GM12801 (cell line): ENCODE measurements around the gene CCNL2.

Experiments used
- CTCF ChIP-seq: IDR thresholded peaks from one replicate; pipeline ENCODE4 v1.5.1; 2011; ENCODE audit warnings: control low read depth; ENCODE audit not compliant: insufficient read length; ENCODE audit errors: extremely low read depth

The CCNL2 gene

DNA sequence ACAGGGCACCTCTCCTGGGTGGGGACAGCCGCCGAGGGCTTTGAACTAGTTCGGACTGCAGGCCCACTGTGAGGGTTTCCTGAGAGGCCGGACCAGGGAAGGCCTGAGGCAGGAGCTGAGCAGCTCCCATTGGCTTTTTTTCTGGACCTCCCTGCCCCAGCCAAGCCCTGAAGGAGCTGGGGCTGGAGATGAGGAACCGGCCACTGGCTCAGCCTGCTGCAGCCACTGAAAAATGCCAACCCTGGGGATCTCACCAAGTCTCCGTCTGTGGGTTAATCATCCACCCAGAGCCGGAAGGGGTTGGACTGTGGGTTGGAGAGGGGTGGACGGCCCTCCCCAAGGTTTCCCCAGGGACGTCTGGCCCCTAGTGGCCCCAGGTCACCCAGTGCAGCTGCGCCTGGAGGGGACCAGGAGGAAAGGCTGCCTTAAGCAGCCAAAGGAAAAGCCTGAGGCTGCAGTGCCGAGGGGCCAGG is 38.8 kb upstream of the CCNL2 start:
- no peak for TF ChIP-seq CTCF

DNA sequence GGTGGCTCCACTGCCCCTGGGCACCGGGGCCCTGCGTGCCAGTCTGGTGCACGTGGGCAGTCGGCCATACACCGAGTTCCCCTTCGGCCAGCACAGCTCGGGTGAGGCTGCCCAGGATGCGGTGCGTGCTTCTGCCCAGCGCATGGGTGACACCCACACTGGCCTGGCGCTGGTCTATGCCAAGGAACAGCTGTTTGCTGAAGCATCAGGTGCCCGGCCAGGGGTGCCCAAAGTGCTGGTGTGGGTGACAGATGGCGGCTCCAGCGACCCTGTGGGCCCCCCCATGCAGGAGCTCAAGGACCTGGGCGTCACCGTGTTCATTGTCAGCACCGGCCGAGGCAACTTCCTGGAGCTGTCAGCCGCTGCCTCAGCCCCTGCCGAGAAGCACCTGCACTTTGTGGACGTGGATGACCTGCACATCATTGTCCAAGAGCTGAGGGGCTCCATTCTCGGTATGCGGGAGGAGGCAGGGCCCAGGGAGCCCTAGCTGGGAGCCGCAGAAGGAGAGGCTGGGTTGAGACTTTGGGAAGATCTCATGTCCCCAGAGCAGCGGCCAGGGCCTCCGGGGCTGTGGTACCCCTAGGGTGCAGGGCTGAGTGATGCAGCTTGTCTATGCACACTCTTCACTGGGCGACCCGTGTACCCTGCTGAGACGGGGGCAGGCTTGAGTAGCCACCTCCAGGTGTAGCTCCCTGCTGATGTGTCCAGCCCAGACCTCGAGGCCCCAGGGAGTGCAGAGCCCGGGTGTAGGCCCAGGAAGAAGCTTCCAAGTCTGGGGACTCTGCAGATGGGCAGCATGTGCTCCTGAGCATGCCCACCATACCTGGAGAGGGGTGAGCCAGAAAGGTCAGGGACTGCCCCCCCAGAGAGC is 38.1 kb upstream of the CCNL2 start:
- TF ChIP-seq CTCF: no peak

- no peak for TF ChIP-seq CTCF
Measured at GRCh38 chr1:1436630-1437032, 37.5 kb upstream of the CCNL2 start.

DNA sequence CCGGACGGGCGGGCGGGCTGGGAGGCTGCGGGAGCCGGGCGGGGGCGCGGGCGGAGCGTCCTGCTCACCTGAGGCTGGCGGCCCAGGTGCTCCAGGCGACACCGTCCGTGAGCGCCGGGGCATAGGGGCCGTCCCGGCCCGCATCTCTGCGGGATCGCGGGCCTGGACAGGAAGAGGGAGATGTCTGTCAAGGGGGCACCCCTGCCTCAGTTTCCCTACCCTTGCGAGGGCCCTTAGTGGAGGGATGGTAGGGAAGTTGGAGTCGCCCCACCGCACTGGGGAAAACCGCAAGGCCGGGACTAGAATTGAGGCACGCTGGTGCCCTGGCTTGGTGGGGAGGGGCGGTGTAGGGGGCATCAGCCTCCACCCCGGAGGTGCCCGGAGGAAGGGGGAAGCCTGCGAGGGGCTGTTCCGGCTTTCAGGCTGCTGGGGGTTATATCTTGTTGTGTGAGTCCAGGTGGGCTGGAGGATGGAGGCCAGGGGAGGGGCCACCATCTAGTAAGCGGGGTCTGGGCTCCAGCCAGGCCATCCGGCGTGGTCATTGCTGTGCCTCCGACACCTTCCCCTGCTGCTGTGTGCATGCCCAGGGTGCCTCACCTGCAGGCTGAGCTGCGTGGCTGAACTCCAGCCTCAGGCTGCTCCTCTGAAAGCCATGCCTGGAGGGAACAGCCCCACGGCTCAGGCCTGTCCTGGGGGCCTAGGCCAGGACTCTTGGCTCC is 36.9 kb upstream of the CCNL2 start:
- no peak for TF ChIP-seq CTCF

DNA sequence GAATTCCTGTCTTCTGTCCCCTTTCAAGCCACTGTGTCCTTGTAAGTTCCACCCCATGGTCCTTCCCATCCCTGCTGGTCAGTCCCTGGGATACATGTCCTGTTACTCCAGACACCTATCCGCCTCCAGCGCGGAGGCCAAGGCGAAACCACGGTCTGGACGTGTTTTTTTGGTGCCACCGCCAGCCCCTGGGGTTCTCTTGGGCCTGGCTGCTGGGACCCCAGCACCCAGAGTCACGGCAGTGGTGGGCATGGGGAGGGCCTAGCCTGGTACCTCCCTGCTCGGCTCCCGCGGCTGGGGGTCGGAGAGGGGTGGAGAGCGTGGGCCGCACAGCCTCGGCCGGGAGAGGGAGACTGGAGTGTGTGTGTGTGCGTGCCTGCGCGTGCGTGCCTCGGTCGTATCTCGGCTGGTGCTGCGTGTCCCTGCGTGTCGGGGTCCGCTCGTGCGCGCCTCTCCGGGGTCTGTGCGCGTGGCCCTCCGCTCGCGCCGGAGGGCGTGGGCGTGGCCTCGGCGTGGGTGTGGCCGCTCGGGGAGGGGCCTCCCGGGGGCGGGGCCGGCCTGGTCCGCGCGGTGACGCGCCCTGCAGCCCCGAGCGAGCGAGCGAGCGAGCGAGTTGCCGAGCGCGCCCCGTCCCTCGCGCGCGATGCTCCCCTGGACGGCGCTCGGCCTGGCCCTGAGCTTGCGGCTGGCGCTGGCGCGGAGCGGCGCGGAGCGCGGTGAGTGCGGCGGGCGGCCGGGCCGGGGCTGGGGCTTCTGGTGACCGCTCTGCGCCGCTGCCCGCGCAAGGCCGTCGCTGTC is 36.2 kb upstream of the CCNL2 start, which contains the start of gene VWA1:
Gene VWA1 (plus strand): TSS at position 585 of the 798 bp plus-strand sequence. CDS start 59 bp downstream, at position 644.
- no peak for TF ChIP-seq CTCF

DNA sequence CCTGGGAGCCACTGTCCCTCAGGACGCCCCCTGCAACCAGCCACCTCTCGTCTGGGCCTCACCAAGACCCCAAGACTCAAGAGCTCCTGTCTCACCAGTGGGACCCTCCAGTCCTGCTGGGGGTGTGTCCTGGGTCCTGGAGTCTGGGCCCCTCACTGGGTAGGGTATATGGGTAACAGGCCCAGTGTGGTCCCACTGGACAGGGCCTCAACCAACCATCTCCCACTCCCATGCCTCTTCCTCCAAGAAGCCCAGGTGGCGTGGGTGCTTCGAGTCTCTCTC is 35.6 kb upstream of the CCNL2 start:
- no peak for TF ChIP-seq CTCF
